Measurements from ENCODE around the gene TBX22.
"Not testable (repeated sequence)": the region's sequence is repeated elsewhere in the genome, so short reads cannot be mapped to it uniquely, and the experiment has no call there.

The TBX22 gene

DNA sequence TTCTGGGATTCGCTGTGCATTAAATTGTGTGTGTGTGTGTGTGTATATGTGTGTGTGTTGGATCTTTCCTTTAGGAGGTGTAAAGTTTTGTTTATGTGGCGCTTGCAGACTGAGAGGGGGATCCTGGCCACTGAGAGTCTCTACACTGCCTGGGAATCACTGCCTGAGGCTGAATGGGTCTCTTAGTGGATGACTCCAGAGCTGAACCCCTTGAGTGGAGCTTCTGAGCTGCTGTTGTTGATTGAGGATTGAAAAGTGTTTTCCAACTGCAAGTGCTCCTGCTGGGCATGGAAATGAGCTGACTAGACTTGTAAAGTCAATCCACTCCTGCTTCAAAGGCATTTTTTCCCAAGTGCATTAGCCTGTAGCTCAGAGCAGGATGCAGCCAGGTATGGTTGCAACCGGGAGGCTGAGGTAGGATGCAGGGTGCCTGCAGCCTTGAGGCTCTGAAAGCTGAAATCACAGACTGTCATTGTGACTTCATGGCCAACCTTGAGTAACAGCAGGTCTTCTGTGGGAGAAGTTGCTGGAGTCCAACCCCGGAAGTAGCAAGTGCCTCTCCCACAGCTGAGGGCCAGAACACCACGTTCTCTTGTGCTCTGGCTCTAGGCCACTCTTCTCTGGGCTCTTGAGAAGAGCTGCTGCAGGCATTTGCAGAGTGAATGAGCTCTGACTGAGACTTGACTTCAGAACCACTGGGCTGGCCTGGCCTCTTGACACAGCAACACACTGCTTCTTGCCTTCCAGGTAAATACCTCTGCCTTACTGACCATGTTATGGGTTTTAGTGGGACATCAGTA, at the start of gene TBX22:
TSS of gene TBX22 (plus strand) at position 613 of the 800 bp plus-strand sequence. CDS start 7,517 bp downstream, outside the sequence.
- no peak for DNase-seq

GRCh38 chrX:79975605-79976004, 38.9 kb upstream of the TBX22 start:
- no peak for DNase-seq

GRCh38 chrX:80004458-80004857, 10.1 kb upstream of the TBX22 start:
- no peak for DNase-seq

GRCh38 chrX:80011522-80011921, 3.0 kb upstream of the TBX22 start:
- DNase-seq: no peak

GRCh38 chrX:80016182-80016581, 1.6 kb downstream of the TBX22 start:
- no peak for DNase-seq

DNA sequence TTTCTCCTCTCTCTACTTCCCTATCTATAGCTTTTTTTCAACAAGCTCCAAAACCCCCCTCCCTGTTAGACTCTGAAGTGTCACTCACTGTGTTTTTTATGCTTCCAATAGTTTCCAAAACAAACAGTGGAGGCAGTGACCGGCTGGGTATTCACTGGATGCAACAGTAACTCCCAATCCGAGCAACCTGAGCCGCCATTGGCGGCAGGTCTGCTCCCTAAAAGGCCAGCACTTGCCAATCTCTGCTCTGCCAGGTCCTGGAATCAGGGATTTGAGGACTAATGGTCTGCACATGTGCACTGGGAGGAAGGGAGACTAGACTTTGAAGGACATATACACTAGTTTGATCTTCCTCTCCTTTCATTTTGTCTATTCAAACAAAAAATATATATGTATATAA, 7.1 kb downstream of the TBX22 start:
- no peak for DNase-seq

DNA sequence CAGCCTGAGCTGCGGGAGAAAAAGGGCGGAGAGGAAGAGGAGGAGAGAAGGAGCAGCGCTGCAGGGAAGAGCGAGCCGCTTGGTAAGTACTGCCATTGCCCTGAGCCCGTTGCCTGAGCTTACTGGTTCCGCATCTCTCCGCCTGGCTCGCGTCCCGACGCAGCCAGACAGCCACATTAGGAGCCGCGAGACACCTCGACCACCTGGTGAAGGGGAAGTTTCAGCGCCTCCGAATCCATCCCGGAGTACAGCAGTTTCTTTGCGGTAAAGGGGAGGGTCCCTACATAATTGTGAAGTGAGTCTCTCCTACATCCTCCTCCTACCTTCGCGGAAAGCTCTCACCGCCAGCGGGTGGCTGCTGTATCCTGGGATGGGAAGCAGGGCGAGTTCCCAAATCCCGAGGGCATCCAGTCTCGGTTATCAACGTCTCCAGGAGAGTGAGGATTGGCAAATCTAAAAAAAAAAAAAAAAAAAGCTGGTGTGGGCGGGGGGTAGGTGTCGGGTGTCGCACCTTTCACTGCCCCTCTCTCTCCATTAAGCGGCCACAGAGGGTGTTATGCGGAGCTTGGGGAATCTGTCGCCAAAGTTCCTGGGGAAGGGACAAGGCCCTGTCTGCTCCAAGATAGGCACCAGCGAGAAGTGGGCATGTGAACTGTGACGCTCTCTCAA, 7.9 kb downstream of the TBX22 start:
- no peak for DNase-seq

DNA sequence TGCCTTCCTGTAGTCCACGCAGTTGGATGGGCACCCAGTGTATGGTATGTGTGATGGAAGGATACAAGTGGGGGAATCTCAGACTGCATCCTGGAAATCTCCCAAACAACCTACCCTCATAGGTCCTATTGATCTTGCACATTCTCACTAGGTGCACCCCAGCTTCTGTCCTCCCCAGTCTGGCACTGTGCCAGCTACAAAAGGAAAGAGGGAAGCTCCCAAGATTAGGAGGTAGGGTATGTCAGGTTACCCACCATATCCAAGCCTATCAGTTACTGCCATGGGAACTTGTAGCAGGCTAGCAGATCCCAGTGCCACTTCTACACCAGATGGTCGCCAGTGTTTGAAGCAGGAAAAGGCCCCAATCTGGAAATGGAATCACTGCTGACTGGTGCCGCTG, 11.6 kb downstream of the TBX22 start:
- no peak for DNase-seq

DNA sequence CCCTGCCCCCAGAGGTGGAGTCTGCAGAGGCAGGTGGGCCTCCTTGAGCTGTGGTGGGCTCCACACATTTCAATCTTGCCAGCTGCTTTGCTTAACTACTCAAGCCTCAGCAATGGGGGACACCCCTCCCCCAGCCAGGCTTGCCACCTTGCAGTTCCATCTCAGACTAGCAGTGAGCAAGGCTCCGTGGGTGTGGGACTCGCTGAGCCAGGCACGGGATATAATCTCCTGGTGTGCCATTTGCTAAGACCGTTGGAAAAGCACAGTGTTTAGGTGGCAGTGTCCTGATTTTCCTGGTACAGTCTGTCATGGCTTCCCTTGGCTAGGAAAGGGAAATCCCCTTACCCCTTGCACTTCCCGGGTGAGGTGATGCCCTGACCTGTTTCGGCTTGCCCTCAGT, 51.6 kb downstream of the TBX22 start:
- not testable (repeated sequence) for DNase-seq

- not testable (repeated sequence) for DNase-seq
Observed at GRCh38 chrX:80075625-80076024, 61.1 kb downstream of the TBX22 start.
